ENCODE results near the gene SYT1. TPM values are rescaled to one million over a fixed set of nuclear protein-coding genes. Genes with fewer than 3 reads are reported as not detected.

Gene SYT1
- total RNA-seq, 1 experiment from 2014 or later, result 44.9 TPM

- CTCF ChIA-PET, result interaction anchor here (0.6 kb wide), 1 partner anchor 209 kb away, joined by 3 read pairs; no protein-coding TSS in a partner anchor
- no TSS peak for BruUV-seq (replicated peaks)
- Histone ChIP-seq H3K4me2 (ENCODE audit: low read length) (no peak overlapping the region), H3K36me3 (ENCODE audit: control insufficient read depth in 1 of 2, insufficient read depth in 2 of 2, low read length in 2 of 2) (no peaks in the 10 kb centered on the region), H3K79me2 (ENCODE audit: insufficient read depth, low read length) (no peaks in the 10 kb centered on the region), H2AFZ (ENCODE audit: low read depth, low read length, poor library complexity, severe bottlenecking) (no peak overlapping the region), H3K27ac (ENCODE audit: low read depth, low read length) (no peak overlapping the region), H3K9me2 (ENCODE audit: insufficient read depth) (no peaks in the 10 kb centered on the region), H3K4me3 (replicated peaks in 1 of 2; ENCODE audit: low read depth in 1 of 2, low read length in 2 of 2) (no peak overlapping the region), H3K9ac (ENCODE audit: low read length) (no peak overlapping the region), H3K27me3 (ENCODE audit: insufficient read depth, low read length) (no peaks in the 10 kb centered on the region), H4K20me1 (ENCODE audit: insufficient read depth) (no peaks in the 10 kb centered on the region), H3K9me3 (ENCODE audit: control insufficient read depth in 1 of 2, insufficient read depth in 1 of 2, low read depth in 1 of 2, low read length in 2 of 2) (no peaks in the 10 kb centered on the region), H3K4me1 (ENCODE audit: control insufficient read depth in 1 of 2, insufficient read depth in 2 of 2, low read length in 2 of 2) (no peaks in the 10 kb centered on the region)
- DNase-seq (ENCODE audit: low read depth, low spot score) (no peak), ATAC-seq (no peak)
- RAD21 ChIA-PET (ENCODE audit: low non-redundant PET in 1 of 2, low total read pairs in 2 of 2, uncharacterized antibody in 2 of 2, unreplicated experiment in 2 of 2), result interaction anchor here in 1 of 2 experiments (0.7 kb wide), 1 partner anchor 16 kb away, joined by 3 read pairs; no protein-coding TSS in a partner anchor
- TF ChIP-seq, protein P1, sequence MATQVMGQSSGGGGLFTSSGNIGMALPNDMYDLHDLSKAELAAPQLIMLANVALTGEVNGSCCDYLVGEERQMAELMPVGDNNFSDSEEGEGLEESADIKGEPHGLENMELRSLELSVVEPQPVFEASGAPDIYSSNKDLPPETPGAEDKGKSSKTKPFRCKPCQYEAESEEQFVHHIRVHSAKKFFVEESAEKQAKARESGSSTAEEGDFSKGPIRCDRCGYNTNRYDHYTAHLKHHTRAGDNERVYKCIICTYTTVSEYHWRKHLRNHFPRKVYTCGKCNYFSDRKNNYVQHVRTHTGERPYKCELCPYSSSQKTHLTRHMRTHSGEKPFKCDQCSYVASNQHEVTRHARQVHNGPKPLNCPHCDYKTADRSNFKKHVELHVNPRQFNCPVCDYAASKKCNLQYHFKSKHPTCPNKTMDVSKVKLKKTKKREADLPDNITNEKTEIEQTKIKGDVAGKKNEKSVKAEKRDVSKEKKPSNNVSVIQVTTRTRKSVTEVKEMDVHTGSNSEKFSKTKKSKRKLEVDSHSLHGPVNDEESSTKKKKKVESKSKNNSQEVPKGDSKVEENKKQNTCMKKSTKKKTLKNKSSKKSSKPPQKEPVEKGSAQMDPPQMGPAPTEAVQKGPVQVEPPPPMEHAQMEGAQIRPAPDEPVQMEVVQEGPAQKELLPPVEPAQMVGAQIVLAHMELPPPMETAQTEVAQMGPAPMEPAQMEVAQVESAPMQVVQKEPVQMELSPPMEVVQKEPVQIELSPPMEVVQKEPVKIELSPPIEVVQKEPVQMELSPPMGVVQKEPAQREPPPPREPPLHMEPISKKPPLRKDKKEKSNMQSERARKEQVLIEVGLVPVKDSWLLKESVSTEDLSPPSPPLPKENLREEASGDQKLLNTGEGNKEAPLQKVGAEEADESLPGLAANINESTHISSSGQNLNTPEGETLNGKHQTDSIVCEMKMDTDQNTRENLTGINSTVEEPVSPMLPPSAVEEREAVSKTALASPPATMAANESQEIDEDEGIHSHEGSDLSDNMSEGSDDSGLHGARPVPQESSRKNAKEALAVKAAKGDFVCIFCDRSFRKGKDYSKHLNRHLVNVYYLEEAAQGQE (IDR thresholded peaks at IDR 0.05; ENCODE audit: low read depth), result no peak
- no peak for TF ChIP-seq SIN3A (IDR thresholded peaks at IDR 0.05; ENCODE audit: low read depth)
- TF ChIP-seq CBX3 (IDR thresholded peaks at IDR 0.05; ENCODE audit: low read depth), result no peak
- TF ChIP-seq, protein P2, sequence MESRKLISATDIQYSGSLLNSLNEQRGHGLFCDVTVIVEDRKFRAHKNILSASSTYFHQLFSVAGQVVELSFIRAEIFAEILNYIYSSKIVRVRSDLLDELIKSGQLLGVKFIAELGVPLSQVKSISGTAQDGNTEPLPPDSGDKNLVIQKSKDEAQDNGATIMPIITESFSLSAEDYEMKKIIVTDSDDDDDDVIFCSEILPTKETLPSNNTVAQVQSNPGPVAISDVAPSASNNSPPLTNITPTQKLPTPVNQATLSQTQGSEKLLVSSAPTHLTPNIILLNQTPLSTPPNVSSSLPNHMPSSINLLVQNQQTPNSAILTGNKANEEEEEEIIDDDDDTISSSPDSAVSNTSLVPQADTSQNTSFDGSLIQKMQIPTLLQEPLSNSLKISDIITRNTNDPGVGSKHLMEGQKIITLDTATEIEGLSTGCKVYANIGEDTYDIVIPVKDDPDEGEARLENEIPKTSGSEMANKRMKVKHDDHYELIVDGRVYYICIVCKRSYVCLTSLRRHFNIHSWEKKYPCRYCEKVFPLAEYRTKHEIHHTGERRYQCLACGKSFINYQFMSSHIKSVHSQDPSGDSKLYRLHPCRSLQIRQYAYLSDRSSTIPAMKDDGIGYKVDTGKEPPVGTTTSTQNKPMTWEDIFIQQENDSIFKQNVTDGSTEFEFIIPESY (IDR thresholded peaks at IDR 0.05; ENCODE audit: extremely low read depth, insufficient replicate concordance, low read length), result no peak
- TF ChIP-seq FOSL1 (IDR thresholded peaks at IDR 0.05; ENCODE audit: low read depth), result no peak
- POLR2A ChIA-PET, result no interaction called here
- intact Hi-C loops (cut with micrococcal nuclease), result loop anchor here (10.0 kb wide), 1 partner anchor 219 kb away; no protein-coding TSS in a partner anchor
These were observed 260.8 kb downstream of the SYT1 start for GRCh38 chr12:79125358-79125757.

Data from HCT116 (cell line).